Transverse colon (tissue), 4 donors: Measurements from ENCODE around the gene PNMA6F. TPM values are rescaled to one million over a fixed set of nuclear protein-coding genes. Genes with fewer than 3 reads are reported as not detected.

Experiments
- DNase-seq: peaks from one replicate; pipeline ENCODE4 v3.0.0-alpha.2; 2019
- H3K27ac ChIP-seq, 4 donors: fragments of 200-600 bp; sonication (generic); 2 replicates each; pipeline ENCODE4 v1.5.1; 2016 to 2018; ENCODE audit warnings: inconsistent platforms in 4 of 4
- H3K27me3 ChIP-seq: fragments of 200-600 bp; sonication (generic); 2 replicates; pipeline ENCODE4 v1.5.1; 2017; ENCODE audit warnings: inconsistent platforms
- H3K36me3 ChIP-seq, 4 donors: fragments of 200-600 bp; sonication (generic); 2 replicates each; pipeline ENCODE4 v1.5.1; 2017 to 2019; ENCODE audit warnings: inconsistent platforms in 4 of 4
- H3K4me1 ChIP-seq, 4 donors: fragments of 200-600 bp; sonication (generic); 2 replicates each; pipeline ENCODE4 v1.5.1; 2017 to 2020; ENCODE audit warnings: inconsistent platforms in 4 of 4
- H3K4me3 ChIP-seq, 4 donors: fragments of 200-600 bp; sonication (generic); 1 replicate in 1 of 4; 2 replicates in 3 of 4; pipeline versions ENCODE4 v1.5.1 to v1.6.1; 2017 to 2019; ENCODE audit warnings: inconsistent platforms in 4 of 4
- H3K9me3 ChIP-seq, 2 donors: fragments of 200-600 bp; sonication (generic); 2 replicates each; pipeline ENCODE4 v1.5.1; 2017 to 2019; ENCODE audit warnings: inconsistent platforms in 2 of 2
- EP300 ChIP-seq: sonication (generic); formaldehyde crosslinking; IDR thresholded peaks from one replicate; pipeline ENCODE4 v1.6.1; 2017; ENCODE audit warnings: antibody characterized with exemption, low read depth
- POLR2A ChIP-seq: fragments of 450-650 bp; IDR thresholded peaks from one replicate; pipeline ENCODE4 v1.6.1; 2016; ENCODE audit warnings: antibody characterized with exemption, mild to moderate bottlenecking, moderate library complexity
- POLR2AphosphoS5 ChIP-seq, 3 donors: sonication (generic); formaldehyde crosslinking; IDR thresholded peaks; one replicate each; pipeline ENCODE4 v1.6.1; 2016; ENCODE audit warnings: antibody characterized with exemption in 3 of 3
- WGBS, 2 donors: methylation state at CpG; one replicate each; pipeline ENCODE4 v1.1.5; 2018; ENCODE audit warnings: low coverage in 1 of 2; 5-methylcytosine and 5-hydroxymethylcytosine counted together
- in situ Hi-C, 4 donors: fragments of 200-750 bp; cut with MboI; loops; one replicate each; pipeline versions ENCODE4 v1.15.0 to v1.15.1; 2017; ENCODE audit warnings: low sequenced_read_pairs in 3 of 4, low pct_ligation_motif_present in 1 of 4, low pct_unique_long_range_greater_than_20kb in 1 of 4
- intact Hi-C: fragments of 100-400 bp; cut with DNase I; formaldehyde crosslinking; loops from one replicate; pipeline ENCODE4 v1.15.1; 2023; ENCODE audit warnings: low total_unique reads
- total RNA-seq, 4 donors: library from RNA; depleted of rRNA; stranded (reverse); fragments of >200 nt; gene quantifications; one replicate each; pipeline ENCODE4 v1.1.0, GENCODE V29; 2016
- TF ChIP-seq, protein P1 (sequence below), 5 experiments: fragments of 200-600 bp in 3 of 5; fragments of 450-650 bp in 2 of 5; sonication (generic) in 3 of 5; IDR thresholded peaks; 1 replicate in 2 of 5; 2 replicates in 3 of 5; pipeline ENCODE4 v1.5.1; 2016 to 2017; ENCODE audit warnings: antibody characterized with exemption in 5 of 5, inconsistent platforms in 3 of 5, mild to moderate bottlenecking in 2 of 5, moderate library complexity in 1 of 5

PNMA6F gene
- total RNA-seq, result not detected

DNA sequence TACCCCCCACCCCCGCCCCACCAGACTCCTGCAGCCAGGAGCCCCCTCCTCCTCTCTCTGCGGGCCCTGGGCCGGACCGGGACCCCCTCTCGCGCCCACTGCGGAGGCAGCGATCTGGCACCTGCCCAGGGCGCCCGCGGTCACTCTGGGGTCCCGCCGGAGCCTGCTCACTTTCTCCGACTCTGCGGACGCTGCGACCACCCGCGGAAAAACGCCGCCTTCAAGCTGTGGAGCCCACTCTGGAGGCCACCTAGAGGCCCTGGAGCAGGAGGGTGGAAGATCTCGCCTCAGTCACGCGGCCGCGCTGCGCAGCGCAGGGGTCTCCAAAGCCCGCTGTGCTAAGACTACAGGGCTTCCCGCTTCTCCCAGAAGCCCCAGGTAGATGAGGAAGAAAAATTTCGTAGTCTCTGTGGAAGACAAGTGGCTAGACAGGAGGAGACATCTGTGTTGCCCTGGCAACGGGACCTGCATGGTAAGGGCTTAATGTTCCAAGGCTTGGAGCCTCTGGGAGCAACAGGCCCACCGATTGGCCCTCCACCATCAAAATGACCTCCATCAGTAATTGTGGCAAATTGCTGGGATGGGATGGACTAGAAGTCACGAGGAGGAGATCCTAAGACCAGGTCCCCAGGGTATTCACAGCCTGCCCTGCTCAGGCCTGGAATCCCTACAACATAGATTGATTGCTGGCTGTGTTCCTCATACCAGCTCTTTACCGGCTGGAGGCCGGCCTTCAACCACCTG, at the start of gene PNMA6F:
Gene PNMA6F (minus strand): TSS at position 387 of the 744 bp plus-strand sequence. CDS start 1,093 bp downstream, outside the sequence.
- no peak within 1 kb of the TSS for H3K4me3 ChIP-seq
- in situ Hi-C loops, result no loop called here
- H3K27ac ChIP-seq, result no peak within 1 kb of the TSS
- H3K27me3 ChIP-seq, result peaks cover 6% of the 10 kb centered on the region
- H3K36me3 ChIP-seq, result no peaks in the 10 kb centered on the region
- H3K9me3 ChIP-seq, result no peaks in the 10 kb centered on the region
- WGBS, 2 donors, result 61% methylated on average over 34 of the region's 36 CpGs; no CpG with 5 or more reads in 1 of the 2 donors
- H3K4me1 ChIP-seq, result no peaks in the 10 kb centered on the region
- DNase-seq, result no peak
- no peak for TF ChIP-seq POLR2A
- TF ChIP-seq, protein P1, sequence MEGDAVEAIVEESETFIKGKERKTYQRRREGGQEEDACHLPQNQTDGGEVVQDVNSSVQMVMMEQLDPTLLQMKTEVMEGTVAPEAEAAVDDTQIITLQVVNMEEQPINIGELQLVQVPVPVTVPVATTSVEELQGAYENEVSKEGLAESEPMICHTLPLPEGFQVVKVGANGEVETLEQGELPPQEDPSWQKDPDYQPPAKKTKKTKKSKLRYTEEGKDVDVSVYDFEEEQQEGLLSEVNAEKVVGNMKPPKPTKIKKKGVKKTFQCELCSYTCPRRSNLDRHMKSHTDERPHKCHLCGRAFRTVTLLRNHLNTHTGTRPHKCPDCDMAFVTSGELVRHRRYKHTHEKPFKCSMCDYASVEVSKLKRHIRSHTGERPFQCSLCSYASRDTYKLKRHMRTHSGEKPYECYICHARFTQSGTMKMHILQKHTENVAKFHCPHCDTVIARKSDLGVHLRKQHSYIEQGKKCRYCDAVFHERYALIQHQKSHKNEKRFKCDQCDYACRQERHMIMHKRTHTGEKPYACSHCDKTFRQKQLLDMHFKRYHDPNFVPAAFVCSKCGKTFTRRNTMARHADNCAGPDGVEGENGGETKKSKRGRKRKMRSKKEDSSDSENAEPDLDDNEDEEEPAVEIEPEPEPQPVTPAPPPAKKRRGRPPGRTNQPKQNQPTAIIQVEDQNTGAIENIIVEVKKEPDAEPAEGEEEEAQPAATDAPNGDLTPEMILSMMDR (IDR thresholded peaks at IDR 0.05), result no peak
- TF ChIP-seq EP300, result no peak
- no peak for TF ChIP-seq POLR2AphosphoS5 (IDR thresholded peaks at IDR 0.05)
- intact Hi-C loops, result no loop called here

GRCh38 chrX:153371256-153371655, 49.7 kb upstream of the PNMA6F start:
- no peaks in the 10 kb centered on the region for H3K27me3 ChIP-seq
- TF ChIP-seq POLR2AphosphoS5 (IDR thresholded peaks at IDR 0.05), result no peak
- TF ChIP-seq POLR2A, result no peak
- H3K36me3 ChIP-seq, result no peaks in the 10 kb centered on the region
- no peak for DNase-seq
- in situ Hi-C loops (loop anchor here in 1 of 4 donors (25.0 kb wide), 1 partner anchor 209 kb away; no protein-coding TSS in a partner anchor), intact Hi-C loops (no loop called here)
- H3K9me3 ChIP-seq, result no peaks in the 10 kb centered on the region
- H3K4me3 ChIP-seq, result no peak overlapping the region
- H3K27ac ChIP-seq, result no peak overlapping the region
- H3K4me1 ChIP-seq, result no peaks in the 10 kb centered on the region
- 64% methylated on average over 3 of the region's 3 CpGs; no CpG with 5 or more reads in 1 of the 2 donors for WGBS, 2 donors

DNA sequence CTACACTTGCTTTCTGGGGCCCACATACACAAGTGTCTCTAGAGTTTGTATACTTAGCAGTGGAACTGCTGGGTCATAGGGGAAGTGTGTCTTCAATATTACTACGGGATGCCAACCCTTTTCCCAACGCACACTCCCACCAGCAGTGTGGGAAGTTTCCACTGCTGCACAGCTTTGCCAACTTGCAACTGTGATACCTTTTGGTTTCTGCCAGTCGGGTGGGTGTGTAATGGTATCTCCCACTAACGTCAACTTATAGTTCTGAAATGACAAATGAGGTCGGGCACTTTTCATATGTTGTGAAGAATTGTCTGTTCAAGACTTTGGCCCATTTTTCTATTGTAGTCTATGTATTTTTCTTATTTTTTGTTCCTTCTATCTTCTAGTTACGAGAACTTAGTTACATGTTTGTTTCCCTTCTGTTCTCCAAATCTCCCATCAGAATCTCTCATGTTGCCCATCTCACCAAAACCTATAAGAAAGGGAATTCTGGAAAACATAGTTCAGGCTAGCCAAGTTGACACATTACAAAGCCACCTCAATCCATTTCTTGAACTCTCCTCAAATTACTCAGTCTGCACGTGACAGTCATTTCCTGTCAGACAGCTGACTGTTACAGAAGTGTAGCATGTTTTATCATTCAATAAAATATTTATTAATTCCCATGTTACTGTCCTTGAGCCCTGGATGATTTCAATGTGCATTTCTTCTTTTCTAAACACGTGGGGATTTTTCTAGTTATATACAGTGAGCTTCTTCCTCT, 48.9 kb upstream of the PNMA6F start:
- Histone ChIP-seq H3K4me1 (no peaks in the 10 kb centered on the region), H3K9me3 (no peaks in the 10 kb centered on the region), H3K4me3 (no peak overlapping the region), H3K27me3 (no peaks in the 10 kb centered on the region), H3K27ac (no peak overlapping the region), H3K36me3 (no peaks in the 10 kb centered on the region)
- intact Hi-C loops, result no loop called here
- in situ Hi-C loops, result loop anchor here in 1 of 4 donors (25.0 kb wide), 1 partner anchor 208 kb away; no protein-coding TSS in a partner anchor
- TF ChIP-seq POLR2AphosphoS5 (IDR thresholded peaks at IDR 0.05) (no peak), EP300 (no peak), POLR2A (no peak)
- TF ChIP-seq, protein P1 (IDR thresholded peaks at IDR 0.05), result no peak
- 24 to 66% methylated on average over 2 to 8 of the region's 8 CpGs for WGBS, 2 donors
- no peak for DNase-seq

DNA sequence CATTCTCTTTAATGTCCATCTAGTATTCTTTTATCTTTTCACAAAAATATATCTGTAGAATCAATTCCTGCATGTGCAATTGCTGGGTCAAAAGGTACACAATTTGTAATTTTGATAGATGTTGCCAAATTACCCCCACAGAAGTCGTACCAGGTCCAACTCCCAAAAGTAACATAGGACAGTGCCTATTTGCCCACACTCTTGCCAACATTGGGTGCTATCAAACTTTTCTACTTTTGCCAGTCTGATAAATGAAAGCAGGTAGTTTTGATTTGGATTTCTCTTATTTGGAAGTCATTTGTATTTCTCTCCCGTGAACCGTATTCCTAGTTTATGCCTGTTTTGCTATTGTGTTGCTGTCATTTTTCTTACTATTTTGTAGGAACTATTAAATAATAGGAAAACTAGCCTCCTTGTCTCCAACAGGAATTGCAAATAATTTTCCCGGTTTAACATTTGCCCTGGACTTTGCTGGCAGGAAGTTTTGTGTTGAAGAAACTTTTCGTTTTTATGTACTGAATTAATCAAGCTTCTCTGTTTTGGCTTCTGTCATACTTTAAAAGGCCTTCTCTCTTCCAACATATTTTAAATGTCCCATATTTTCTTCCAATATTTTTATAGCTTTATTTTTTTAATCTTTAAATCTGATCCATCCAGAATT, 45.4 kb upstream of the PNMA6F start:
- no peaks in the 10 kb centered on the region for H3K4me1 ChIP-seq
- no peaks in the 10 kb centered on the region for H3K9me3 ChIP-seq
- 64 to 75% methylated on average over 4 to 5 of the region's 5 CpGs for WGBS, 2 donors
- in situ Hi-C loops (loop anchor here in 1 of 4 donors (25.0 kb wide), 1 partner anchor 205 kb away; no protein-coding TSS in a partner anchor), intact Hi-C loops (no loop called here)
- DNase-seq, result no peak
- no peaks in the 10 kb centered on the region for H3K36me3 ChIP-seq
- H3K4me3 ChIP-seq, result no peak overlapping the region
- H3K27ac ChIP-seq, result no peak overlapping the region
- no peak for TF ChIP-seq POLR2A
- no peak for TF ChIP-seq POLR2AphosphoS5 (IDR thresholded peaks at IDR 0.05)
- no peak for TF ChIP-seq EP300
- TF ChIP-seq, protein P1 (IDR thresholded peaks at IDR 0.05), result no peak
- H3K27me3 ChIP-seq, result no peaks in the 10 kb centered on the region
